GM12892 (cell line): Measurements from ENCODE around the gene COL15A1.

Experiments used
- POLR2A ChIP-seq: IDR thresholded peaks from 2 replicates; pipeline ENCODE4 v1.6.1; 2011; ENCODE audit warnings: low read depth, low read length, control low read depth
- POLR2AphosphoS5 ChIP-seq: IDR thresholded peaks from 2 replicates; pipeline ENCODE4 v1.6.1; 2011; ENCODE audit warnings: low read depth, low read length, control low read depth
- TAF1 ChIP-seq: IDR thresholded peaks from 2 replicates; pipeline ENCODE4 v1.6.1; 2011; ENCODE audit warnings: low read depth, mild to moderate bottlenecking, control low read depth, low read length, borderline replicate concordance

GRCh38 chr9:99056886-99057664 is 113.4 kb downstream of the COL15A1 start:
- TF ChIP-seq POLR2A: no peak
- TF ChIP-seq POLR2AphosphoS5: no peak
- no peak for TF ChIP-seq TAF1
